ENCODE data around the gene DUOX2.

The DUOX2 gene

DNA sequence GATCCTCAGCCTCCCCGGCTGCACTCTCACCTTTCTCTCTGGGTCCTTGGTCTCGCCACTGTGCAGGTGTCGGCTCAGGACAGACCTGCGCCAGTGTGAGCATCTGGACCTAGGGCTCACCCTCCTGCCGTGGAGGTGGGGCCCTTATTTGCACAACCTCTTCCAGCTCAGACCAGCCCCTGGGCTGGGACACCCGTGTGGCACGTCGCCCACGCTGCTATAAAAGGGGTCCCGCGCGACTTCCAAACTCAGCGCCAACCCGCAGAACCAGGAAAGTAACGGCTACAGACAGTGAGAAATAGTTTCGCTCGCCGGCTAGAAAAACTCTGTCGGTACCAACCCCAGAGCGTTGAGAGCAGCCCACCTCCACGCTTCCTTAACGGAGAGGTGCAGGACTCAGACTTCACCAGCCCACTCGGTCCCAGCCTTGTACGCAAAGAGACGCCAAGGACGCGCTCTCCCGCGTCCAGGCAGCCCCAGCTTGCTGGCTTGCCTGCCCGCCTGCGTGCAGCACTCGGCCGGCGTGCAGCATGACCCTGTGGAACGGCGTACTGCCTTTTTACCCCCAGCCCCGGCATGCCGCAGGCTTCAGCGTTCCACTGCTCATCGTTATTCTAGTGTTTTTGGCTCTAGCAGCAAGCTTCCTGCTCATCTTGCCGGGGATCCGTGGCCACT, at the start of gene DUOX2, which contains the start of gene DUOXA2:
DUOX2 (minus strand) TSS at position 97 of the 675 bp plus-strand sequence. CDS start 761 bp downstream, outside the sequence.
DUOXA2 (plus strand) TSS at position 251 of the 675 bp plus-strand sequence; CDS start at position 531, 280 bp downstream.
- no peak for DNase-seq (ENCODE audit: low spot score)

DNA sequence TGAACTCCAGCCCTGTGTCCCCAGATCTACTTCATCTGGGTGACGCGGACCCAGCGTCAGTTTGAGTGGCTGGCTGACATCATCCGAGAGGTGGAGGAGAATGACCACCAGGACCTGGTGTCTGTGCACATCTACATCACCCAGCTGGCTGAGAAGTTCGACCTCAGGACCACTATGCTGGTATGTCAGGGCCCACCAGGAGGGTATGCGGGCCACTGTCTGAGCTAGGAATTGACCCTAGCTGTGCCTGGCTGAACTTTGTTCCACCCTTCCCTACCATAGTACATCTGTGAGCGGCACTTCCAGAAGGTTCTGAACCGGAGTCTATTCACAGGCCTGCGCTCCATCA, 49.5 kb upstream of the DUOX2 start:
- no peak for DNase-seq (ENCODE audit: low spot score)

DNA sequence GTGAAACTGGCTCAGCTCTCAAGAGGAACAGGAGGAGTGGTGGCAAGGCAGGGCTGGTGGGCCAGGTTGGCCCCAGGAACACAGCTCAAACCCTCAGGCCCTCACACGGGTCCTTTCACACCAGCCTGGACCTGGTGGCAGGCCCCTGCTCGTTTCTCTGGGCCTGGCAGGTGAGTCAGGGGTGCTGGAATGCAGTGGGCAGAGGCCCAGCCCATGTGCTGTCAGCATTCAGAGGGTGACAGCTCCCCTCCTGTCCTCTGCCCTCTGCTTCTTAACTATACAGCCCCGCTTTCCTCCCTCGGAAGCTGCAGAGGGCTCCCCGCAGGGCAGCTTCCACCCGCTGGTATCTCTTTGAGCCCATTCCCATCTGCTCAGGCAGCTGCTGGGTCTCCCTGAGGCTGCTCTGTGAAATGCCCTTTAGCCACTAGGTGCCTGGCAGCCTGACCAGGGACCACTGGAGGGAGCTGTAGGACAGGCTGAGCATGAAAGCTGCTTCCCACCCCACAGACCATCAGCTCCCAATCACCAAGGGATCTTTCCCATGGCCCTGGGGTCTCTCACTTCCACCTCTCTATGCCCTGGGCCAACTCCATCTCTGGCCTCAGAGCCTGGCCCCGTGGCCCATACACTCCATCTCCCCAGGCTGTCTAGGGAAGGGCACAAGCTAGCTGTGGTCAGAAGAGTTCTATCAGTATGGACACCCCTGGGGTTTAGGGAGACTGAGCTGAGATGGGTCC, 49.0 kb upstream of the DUOX2 start:
- peak; percentile 91 for DNase-seq (ENCODE audit: low spot score)

DNA sequence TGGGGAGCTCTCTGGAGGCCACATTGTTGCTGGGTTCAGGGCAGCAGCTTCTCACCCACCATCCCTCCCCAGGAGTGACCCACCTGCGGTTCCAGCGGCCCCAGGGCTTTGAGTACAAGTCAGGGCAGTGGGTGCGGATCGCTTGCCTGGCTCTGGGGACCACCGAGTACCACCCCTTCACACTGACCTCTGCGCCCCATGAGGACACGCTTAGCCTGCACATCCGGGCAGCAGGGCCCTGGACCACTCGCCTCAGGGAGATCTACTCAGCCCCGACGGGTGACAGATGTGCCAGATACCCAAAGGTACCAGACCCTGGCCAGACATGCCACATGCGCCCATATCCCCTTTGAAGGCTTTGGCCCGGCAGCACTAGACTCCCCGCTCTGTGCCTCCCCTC, 47.7 kb upstream of the DUOX2 start:
- DNase-seq (ENCODE audit: low spot score), result no peak

DNA sequence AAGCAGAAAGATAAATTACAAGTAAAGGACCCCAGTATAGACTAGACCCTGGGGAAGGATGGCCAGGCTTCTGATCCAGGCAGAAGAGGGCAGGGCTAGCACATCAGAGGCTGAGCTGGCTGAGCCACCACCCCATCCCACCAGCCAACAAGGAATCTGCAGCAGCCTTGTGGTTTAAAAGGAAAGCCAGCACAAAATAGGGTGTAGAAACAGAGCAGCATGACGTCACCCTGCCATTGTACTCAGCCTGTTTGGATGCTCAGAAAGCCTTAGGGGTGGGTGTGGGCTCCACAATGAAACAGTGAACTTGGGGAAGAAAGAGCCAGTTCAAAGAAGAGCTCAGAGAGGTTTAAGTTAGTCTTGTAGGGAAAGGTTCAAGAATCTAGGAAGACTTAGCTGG, 44.0 kb upstream of the DUOX2 start:
- no peak for DNase-seq (ENCODE audit: low spot score)

DNA sequence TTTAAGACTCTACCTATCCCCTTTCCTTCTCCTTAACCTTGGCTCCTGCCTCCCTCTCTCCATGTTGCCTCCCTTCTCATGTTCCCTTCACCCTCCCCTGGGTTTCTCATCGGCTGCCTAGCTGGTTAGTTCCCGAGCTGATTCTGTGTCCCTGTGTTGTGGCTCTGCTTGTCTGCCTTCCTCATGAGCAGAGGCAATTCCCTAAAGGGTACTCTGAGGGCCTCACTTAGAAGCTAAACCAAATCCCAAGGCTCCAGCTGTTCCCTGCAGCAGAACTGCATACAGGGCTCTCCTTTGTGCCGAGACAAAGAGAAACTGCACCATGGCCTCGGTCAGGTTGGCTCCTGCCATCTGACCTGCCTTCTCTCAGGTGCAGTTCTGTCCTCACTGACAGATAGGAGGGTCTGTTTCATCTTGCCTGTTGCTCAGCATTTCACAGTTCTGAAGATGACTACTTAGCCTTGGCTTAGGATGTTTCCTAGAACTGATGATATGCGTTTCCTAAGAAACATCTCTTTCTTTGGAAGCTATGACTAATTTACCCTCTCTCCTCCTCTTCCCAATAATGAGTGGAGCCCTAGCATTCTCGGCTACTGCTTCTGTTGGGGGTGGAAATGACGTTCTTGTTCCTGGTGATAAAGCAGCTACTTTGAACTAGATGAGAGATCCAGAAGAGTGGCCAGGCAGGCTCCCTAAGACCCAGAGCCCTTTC, 42.9 kb upstream of the DUOX2 start:
- DNase-seq (ENCODE audit: low spot score), result peak; percentile 60

DNA sequence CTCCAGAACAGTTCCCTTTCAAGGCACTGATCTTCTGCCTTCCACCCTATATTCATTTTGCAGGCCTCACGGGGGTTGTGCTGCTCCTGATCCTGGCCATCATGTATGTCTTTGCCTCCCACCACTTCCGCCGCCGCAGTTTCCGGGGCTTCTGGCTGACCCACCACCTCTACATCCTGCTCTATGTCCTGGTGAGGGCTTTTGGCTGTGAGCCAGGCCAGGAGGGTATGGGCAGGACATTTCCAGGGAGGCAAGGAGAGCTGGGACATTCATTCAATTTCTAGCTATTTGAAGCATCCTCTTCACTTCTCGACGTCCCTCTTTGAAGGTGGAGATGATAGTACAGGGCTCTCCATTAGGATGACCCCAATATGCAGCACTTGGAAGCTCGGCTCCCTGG, 41.8 kb upstream of the DUOX2 start:
- DNase-seq (ENCODE audit: low spot score), result no peak

DNA sequence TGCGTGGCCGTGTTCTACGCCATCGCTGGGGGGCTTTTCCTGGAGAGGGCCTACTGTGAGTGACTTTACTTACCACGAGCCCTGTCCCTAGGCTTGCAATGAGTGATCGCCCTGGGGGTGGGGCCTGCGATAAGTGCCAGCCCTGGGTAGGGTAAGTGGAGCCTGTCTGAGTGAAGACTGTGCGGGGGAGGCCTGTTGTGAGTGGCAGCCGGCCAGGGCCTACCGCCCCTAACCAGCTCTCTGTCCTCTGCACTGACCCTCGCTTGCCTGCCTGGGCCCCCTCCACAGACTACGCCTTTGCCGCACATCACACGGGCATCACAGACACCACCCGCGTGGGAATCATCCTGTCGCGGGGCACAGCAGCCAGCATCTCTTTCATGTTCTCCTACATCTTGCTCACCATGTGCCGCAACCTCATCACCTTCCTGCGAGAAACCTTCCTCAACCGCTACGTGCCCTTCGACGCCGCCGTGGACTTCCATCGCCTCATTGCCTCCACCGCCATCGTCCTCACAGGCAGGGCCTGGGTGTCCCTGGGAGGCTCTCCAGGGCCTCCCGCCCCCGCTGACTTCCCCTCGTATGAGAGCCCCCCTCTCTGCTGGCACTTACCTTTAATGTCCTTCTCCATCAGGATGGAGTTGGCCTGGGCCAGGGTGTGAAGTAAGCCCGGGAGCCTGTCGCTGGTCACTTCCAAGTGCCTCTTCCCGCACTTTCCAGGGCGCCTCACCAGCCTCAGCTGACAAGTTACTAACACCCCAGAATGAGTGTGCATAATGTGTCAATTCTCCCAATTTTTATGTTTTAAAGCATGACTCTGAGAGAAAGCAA, 38.2 kb upstream of the DUOX2 start:
- no peak for DNase-seq (ENCODE audit: low spot score)

DNA sequence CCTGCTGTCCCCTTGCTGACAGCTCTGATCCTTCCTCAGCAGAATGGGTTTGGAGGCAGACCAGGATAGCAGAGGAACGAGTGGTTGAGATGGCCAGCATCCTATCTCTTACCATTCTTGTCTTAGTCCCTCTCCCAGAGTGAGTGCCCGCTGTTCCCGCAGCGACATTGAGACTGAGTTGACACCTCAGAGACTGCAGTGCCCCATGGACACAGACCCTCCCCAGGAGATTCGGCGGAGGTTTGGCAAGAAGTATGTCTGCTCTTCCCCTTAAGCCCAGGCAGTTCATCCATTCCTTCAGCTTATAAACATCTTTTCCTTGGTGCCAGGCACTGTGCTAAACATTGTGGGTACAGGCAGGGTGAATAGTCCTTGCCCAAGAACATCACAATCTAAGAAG, 37.0 kb upstream of the DUOX2 start:
- no peak for DNase-seq (ENCODE audit: low spot score)

DNA sequence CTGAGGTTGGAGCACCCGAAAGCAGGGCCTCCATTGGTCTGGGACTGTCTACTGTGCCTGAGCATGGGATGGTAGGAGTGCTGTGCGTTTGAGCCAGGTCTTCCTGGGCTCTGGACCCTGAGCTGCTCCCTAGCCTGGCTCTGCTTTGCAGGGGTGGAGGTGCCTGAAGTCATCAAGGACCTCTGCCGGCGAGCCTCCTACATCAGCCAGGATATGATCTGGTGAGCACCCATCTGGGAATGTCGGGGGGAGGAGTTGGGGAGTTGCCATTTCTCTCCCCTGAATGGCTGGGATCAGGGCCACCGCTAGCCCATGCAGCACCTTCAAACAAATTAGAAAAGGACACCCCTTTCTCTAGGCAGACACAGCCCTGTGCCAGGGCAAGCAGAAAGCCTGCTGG, 36.5 kb upstream of the DUOX2 start:
- DNase-seq (ENCODE audit: low spot score), result no peak

DNA sequence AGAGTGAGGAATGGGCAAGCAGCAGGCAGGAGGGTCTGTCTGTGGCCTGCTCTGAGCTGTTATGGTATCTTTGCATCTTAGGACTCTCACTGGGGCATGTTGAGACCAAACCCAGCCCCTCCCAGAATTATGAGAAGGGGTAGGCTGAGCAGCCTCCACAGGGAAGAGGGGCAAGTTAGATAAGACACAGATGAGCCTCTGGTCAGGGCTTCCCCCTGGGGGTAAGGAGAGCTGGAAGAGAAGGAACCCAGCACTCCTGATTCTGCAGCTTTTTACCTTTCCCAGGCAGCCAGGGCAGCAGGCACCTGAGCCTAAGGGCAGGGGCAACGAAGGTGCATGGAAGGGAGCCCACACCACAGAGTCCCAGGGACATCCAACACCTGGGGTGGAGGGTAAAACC, 35.1 kb upstream of the DUOX2 start:
- DNase-seq (ENCODE audit: low spot score), result no peak

DNA sequence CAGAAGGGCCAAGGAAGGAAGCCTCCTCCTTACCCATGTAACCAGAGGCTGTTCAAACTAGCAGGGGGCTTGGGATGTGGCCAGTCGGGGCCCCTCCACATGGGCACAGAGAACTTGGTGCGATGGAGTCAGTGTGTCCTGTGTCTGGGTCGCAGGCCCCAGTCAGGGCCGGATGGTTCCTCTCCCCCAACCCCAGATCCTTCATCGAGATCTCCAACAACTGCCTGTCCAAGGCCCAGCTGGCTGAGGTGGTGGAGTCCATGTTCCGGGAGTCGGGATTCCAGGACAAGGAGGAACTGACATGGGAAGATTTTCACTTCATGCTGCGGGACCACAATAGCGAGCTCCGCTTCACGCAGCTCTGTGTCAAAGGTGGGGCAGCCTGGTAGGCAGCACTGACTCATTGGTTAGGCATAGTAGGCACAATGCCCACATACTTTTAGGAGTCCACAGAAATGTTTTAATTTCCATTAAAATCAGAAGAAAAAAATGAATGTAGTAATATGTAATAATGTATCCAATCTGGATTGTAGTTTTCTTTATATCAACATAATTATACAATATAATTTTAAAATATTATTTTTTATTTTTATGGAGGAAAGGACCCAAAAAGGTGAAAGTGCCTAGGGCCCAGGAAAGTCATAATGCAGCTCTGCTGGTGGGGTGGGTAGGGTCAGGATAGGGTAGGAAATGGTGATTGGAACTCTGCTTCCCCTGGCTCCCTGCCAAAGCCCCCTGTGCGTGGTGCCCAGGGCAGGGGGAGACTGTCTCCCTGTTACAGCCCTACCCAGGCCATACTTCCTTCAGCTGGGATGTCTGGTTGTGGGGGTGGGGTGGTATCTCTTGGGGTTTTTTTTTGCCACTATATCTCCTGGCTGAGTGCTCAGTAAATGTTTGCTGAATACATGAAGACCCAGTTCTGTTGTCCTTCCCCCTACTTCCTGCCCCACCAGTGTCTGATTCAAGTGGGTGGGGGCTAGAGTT, 34.4 kb upstream of the DUOX2 start:
- no peak for DNase-seq (ENCODE audit: low spot score)

DNA sequence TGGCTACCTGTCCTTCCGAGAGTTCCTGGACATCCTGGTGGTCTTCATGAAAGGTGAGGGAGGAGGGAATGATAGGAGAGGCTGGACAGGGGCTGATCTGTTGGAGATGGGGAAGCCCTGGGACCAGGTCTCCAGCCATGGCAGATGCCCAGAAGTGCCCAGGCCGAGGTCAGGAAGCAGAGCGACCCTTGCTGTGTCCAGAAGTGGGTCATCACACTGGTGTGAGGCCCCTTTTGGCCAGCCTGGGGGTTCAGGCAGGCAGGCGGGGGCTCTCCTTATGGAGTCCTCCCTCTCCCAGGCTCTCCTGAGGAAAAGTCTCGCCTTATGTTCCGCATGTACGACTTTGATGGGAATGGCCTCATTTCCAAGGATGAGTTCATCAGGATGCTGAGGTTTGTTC, 33.6 kb upstream of the DUOX2 start:
- DNase-seq (ENCODE audit: low spot score), result no peak

DNA sequence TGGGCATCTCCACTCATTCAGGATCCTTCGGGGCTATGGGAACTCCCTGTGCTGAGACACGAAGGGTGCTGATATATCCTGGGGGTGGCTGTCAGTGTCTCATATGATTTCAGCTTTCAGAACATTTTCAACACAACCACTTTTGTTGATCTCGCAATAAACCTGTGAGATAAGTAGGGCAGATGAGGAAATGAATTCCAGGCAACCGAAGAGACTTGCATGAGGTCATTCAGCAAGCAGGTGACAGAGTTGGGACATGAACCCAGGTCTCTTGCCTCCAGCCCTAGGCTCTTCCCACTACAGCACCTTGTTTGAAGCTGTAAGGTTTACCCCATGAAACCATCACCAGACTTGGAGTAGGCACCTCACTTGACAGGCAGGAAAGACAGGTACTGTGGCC, 32.4 kb upstream of the DUOX2 start:
- no peak for DNase-seq (ENCODE audit: low spot score)

DNA sequence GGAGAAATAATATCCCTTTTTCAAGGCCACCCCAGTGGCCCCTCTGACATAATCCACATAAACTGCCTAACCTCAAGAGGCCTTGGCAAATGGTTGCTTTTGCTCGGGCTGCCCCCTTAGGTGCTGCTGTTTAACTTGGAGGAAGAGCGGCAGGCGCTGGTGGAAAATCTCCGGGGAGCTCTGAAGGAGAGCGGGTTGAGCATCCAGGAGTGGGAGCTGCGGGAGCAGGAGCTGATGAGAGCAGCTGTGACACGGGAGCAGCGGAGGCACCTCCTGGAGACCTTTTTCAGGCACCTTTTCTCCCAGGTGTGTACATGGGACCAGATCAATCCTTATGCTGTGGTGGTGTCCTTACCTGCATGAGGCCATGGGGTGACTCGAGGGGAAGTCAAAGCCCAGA, 30.8 kb upstream of the DUOX2 start:
- no peak for DNase-seq (ENCODE audit: low spot score)

DNA sequence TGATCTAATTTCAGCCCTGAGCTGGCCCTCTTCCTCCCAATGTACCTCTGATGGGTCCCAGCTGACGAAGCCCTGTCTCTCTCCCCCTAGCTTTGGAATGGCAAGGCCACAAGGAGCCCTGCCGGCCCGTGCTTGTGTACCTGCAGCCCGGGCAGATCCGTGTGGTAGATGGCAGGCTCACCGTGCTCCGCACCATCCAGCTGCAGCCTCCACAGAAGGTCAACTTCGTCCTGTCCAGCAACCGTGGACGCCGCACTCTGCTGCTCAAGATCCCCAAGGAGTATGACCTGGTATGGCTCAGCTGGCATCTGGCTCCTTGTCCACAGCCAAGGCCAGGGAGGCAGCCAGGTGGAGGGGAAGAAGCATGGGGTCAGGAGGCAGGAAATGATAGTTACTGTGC, 30.0 kb upstream of the DUOX2 start:
- DNase-seq (ENCODE audit: low spot score), result no peak

DNA sequence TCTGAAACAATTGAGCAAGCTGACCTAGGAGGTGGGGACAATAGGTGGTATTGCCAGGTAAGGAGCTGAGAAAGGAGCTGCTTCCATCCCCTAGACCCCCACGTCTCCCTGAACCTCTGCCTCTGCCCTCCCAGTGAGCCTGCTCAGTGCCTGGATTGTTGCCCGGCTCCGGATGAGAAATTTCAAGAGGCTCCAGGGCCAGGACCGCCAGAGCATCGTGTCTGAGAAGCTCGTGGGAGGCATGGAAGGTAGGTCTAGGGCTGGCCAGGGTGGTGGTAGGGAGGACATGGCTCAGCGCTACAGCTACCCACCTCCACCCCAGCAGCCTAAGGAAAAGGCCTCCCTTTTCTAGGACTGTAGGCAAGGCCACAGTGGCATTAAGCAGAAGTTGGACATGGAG, 29.1 kb upstream of the DUOX2 start:
- DNase-seq (ENCODE audit: low spot score), result no peak

DNA sequence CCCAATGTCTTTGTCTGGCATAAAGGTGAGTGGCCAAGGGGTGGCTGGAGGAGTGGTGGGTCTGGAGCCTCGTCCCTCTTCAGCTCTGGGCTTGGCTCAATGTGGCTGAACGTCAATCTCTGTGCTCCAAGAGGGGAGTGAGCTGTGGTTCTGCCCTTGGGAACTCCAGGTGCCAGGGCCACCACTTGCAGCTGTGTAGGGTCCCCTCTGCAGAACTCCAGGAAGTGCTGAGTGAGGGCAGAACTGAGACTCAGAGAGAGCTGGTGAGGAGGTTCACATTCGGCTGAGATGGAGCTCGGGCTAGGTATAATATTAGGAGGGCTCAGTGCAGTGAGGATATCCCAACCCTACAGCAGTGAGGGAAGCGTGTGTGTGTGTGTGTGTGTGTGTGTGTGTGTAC, 27.4 kb upstream of the DUOX2 start:
- DNase-seq (ENCODE audit: low spot score), result no peak

DNA sequence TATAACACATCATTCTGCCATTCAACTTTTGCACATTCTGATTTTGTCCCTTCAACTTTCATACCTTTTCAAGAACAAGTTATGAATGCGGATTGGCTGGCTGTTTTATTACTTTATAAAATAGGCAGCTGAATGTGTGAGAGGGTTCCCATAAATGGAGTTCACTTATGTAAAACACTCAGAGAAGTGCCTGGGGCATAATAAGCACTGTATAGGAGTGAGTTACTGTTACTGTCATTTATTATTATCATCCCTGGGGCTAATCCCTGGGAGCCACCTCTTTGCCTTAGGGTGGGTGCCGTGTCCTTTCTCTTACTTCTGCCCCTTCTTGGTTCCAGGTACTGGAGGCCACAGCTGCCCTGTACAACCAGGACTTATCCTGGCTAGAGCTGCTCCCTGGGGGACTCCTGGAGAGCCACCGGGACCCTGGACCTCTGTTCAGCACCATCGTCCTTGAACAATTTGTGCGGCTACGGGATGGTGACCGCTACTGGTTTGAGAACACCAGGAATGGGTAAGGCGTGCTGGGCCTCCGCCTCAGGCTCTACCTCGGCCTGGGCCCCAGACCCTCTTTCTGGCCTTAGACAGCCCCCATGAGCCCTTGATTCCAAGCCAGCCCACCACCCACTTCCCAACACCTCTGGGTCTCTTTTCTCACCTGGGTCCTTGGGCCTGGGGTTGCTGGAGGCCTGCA, 26.7 kb upstream of the DUOX2 start:
- no peak for DNase-seq (ENCODE audit: low spot score)

DNA sequence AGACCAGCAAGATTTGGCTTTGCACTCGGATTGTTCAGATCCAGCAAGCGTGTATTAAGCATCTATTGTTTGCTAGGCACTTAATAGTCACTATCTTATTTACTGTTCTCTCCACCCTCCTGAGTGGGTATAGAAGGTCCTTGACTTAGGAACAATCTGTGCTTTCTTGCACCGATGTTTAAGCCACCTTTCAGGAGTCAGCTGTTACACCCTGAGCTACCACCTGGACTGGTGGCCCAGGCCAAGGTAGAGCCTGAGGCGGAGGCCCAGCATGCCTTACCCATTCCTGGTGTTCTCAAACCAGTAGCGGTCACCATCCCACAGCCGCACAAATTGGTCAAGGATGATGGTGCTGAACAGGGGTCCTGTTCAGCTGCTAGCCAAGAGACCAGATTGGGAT, 25.8 kb upstream of the DUOX2 start:
- no peak for DNase-seq (ENCODE audit: low spot score)
